GM12875 (cell line): ENCODE data around the gene FSTL1.

ENCODE experiments used
- H3K4me3 ChIP-seq: one replicate; pipeline ENCODE4 v1.5.1; 2011; ENCODE audit warnings: low read depth, low read length, control low read depth
- TF ChIP-seq, protein P1 (sequence below): IDR thresholded peaks from 2 replicates; pipeline ENCODE4 v1.5.1; 2011; ENCODE audit warnings: low read depth, mild to moderate bottlenecking, control low read depth, inconsistent platforms, low read length, moderate library complexity, borderline replicate concordance; ENCODE audit not compliant: insufficient read depth

Gene FSTL1

DNA sequence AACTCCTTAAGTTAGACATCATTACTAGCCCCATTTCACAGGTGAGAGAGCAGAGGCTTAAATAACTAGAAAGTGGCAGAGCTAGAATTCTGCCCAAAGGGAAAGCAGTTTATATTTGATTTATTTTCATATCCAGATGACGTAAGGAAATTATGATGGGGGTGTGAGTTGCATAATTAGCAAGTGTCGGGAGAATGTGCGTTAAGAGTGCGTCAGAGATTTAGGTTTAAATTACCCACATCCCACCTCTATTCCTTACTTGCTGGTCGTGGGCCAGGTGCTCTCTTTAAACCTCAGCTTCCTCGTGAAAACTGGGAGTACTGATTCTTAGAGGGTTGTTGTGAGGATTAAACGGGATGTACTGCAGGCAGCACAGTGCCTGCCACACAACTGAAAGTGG, 32.3 kb downstream of the FSTL1 start:
- H3K4me3 ChIP-seq = no peak overlapping the region
- TF ChIP-seq, protein P1, sequence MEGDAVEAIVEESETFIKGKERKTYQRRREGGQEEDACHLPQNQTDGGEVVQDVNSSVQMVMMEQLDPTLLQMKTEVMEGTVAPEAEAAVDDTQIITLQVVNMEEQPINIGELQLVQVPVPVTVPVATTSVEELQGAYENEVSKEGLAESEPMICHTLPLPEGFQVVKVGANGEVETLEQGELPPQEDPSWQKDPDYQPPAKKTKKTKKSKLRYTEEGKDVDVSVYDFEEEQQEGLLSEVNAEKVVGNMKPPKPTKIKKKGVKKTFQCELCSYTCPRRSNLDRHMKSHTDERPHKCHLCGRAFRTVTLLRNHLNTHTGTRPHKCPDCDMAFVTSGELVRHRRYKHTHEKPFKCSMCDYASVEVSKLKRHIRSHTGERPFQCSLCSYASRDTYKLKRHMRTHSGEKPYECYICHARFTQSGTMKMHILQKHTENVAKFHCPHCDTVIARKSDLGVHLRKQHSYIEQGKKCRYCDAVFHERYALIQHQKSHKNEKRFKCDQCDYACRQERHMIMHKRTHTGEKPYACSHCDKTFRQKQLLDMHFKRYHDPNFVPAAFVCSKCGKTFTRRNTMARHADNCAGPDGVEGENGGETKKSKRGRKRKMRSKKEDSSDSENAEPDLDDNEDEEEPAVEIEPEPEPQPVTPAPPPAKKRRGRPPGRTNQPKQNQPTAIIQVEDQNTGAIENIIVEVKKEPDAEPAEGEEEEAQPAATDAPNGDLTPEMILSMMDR = no peak

DNA sequence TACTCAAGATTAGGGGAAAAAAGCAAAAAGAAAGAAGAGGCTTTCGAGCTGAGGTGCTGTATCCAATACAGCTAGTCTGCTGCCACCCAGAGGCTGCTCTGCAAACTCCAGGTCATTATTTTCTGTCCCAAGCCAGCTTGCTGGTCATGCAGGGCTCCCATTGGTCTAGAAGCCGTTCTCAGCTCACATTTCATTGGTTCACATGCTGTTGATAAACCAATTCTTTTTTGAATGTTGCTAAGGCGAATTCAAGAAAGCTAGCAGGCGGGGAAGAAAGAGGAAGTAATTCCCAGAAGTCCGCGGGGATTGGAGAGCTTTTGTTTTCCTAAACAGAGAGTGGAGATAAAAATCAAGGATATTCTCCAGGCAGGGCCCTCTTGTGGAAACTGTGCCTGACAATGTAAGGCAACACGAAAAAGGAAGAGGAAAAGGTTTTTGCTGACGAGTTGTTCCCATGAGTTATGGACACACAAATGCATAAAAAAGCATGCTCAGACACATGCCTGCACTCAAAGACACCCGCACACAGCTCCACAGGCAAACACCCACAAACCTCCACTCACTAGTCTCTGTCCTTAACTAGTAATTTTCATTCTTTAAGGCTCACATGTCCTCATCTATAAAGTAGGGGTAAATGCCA, 33.4 kb downstream of the FSTL1 start:
- H3K4me3 ChIP-seq = peak overlapping the region; percentile 48
- TF ChIP-seq, protein P1 = peak; percentile 77

DNA sequence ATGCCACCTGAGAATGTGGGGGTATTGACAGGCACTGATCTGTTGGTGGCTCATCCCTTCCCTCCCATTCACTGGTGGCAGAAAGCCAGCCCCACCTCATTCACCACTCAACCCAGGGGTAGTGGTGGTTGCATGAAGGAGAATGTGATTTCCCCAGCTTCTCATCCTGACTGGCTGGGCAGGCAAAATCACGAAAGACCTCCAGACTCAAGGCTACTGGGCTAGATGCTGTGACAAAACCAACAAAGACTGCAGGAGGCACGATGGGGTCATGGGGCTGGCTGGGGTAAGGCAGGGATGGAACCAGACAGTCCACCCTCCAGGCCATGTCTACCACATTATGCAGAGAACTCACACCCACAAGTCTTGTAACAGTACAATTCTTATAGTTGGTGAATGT, 33.9 kb downstream of the FSTL1 start:
- TF ChIP-seq, protein P1 = no peak
- H3K4me3 ChIP-seq = no peak overlapping the region

DNA sequence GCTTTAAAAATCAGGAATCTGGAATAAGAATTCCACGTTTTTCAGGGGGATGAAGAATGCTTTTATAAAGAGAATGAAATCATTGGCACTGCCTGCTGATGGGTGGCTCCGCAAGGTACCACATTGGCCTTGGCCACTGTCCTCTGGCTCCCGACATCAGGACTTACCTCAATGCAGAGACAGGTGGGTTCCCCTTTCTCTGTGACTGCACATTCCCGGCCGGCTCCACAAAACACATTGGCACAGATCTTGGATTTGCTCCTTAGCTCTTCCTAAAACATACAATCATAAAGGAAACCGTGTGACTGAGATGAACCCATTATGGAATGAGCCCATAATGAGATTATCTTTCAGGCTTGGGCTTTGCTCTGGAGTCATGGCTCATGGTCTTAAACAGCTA, 35.0 kb downstream of the FSTL1 start:
- H3K4me3 ChIP-seq = no peak overlapping the region
- TF ChIP-seq, protein P1 = no peak

DNA sequence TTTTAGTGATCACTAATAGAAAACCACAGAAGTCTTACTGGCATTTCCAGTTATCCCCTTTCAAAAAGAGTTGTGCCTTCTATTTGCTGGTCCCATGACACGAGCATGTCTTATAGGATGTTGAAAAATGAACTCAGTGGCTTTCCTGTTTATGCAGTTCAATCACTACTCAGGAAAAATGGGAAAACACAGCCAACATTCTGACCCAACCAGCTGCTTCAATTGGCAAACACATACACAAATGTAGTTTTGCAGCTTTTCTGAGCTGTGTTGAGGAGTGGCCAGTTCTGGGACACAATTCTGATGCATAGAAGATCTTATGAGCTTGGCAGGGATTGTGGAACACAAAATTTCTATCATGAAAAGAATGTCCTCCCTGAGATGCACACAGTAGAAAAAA, 40.3 kb downstream of the FSTL1 start:
- TF ChIP-seq, protein P1 = no peak
- no peak overlapping the region for H3K4me3 ChIP-seq

DNA sequence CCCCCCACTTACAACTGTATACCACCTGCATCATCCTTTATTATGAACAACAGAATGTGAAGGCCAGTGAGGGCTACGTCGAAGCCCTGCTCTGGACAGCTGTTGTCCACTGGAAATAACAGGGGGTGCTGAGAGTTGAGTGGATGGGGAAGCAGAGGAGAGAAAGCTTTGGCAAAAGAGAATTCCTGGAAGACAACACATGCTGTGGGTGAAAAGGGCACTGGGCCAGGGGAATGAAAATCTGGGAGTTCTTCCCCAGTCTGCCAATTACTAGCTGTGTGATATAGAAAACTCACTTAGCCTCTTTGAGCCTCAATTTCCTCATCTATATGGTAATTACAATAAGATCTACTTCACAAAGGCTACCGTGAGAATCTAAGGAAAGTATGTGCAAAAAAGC, 40.7 kb downstream of the FSTL1 start:
- TF ChIP-seq, protein P1 = no peak
- H3K4me3 ChIP-seq = no peak overlapping the region

DNA sequence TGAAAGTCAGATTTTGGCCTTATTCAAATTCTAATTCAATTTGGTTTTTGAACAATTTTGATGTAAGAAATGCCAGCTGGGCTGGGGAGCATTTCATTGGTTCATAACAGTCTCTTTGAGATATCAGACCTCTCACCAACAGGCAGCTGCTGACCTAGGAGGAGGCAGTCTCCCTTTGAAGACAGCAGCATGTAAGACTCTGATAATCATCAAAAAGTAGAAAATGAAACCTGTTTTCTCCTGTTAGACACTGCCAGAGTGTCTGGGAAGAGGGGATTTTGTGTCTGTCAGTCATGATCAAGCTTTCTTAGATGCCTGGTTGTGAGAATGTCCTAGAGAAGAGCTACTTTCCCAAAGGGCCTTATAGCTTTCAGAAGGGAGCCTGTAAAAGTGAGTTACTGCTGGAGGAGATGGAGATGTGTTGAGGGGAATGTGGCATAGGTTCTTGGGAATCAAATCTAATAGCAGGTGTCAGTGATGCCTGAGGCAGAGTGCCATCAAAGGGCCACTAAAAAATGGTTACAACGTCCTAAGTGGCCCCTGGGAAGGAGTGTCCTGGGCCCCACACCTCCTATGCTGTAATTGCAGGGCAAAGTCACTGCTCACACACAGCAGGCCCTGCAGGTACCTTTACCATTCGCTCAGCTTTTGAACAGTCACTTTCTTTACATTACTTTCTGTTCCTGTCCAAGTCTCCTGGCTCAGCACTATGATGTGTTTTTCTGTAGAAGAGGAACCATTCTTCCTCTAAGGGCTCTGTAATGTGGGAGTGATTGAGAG, 43.1 kb downstream of the FSTL1 start:
- TF ChIP-seq, protein P1 = no peak

More for the DNA sequence above, 43.1 kb downstream of the FSTL1 start:
- no peak overlapping the region for H3K4me3 ChIP-seq
